ENCODE measurements around the gene SCLY.
"Not testable (repeated sequence)": the region's sequence is repeated elsewhere in the genome, so short reads cannot be mapped to it uniquely, and the experiment has no call there.

SCLY gene

GRCh38 chr2:238060542-238061314 lies at the start of gene SCLY:
Gene SCLY, plus strand, starts transcription at chr2:238061001. Its CDS starts 54 bp downstream, at chr2:238061055.
- peak; percentile 96 for DNase-seq

GRCh38 chr2:238013806-238014205 lies 47.0 kb upstream of the SCLY start:
- no peak for DNase-seq

- DNase-seq = no peak
Measured at GRCh38 chr2:238015705-238016104, 45.1 kb upstream of the SCLY start.

- no peak for DNase-seq
Measured at GRCh38 chr2:238016526-238016925, 44.3 kb upstream of the SCLY start.

GRCh38 chr2:238019962-238020361 lies 40.8 kb upstream of the SCLY start:
- DNase-seq = no peak

GRCh38 chr2:238020816-238021215 lies 40.0 kb upstream of the SCLY start:
- no peak for DNase-seq

- DNase-seq = no peak
Measured at GRCh38 chr2:238021327-238021726, 39.5 kb upstream of the SCLY start.

GRCh38 chr2:238022594-238023157 lies 38.1 kb upstream of the SCLY start:
- no peak for DNase-seq

- DNase-seq = no peak
Measured at GRCh38 chr2:238023608-238024007, 37.2 kb upstream of the SCLY start.

GRCh38 chr2:238024986-238025385 lies 35.8 kb upstream of the SCLY start:
- no peak for DNase-seq

- no peak for DNase-seq
Measured at GRCh38 chr2:238025741-238026360, 35.0 kb upstream of the SCLY start.

GRCh38 chr2:238027058-238027457 lies 33.7 kb upstream of the SCLY start:
- no peak for DNase-seq

- no peak for DNase-seq
Measured at GRCh38 chr2:238027591-238028415, 33.0 kb upstream of the SCLY start.

- DNase-seq = no peak
Measured at GRCh38 chr2:238029853-238030252, 30.9 kb upstream of the SCLY start.

- no peak for DNase-seq
Measured at GRCh38 chr2:238030422-238031155, 30.2 kb upstream of the SCLY start.

GRCh38 chr2:238031751-238032150 lies 29.1 kb upstream of the SCLY start:
- no peak for DNase-seq

GRCh38 chr2:238032755-238033337 lies 28.0 kb upstream of the SCLY start:
- no peak for DNase-seq

- not testable (repeated sequence) for DNase-seq
Measured at GRCh38 chr2:238033991-238034390, 26.8 kb upstream of the SCLY start.

GRCh38 chr2:238038203-238038602 lies 22.6 kb upstream of the SCLY start:
- DNase-seq = no peak

- DNase-seq = no peak
Measured at GRCh38 chr2:238039151-238039550, 21.6 kb upstream of the SCLY start.

GRCh38 chr2:238039985-238040384 lies 20.8 kb upstream of the SCLY start:
- DNase-seq = no peak

GRCh38 chr2:238040918-238041317 lies 19.9 kb upstream of the SCLY start:
- no peak for DNase-seq

Measured in NCI-H2227 treated with DMSO at 0.1 percent for 48 hours (cell line).